Liver (tissue), 9 donors: ENCODE results near the gene LIMA1. TPM values are rescaled to one million over a fixed set of nuclear protein-coding genes. Genes with fewer than 3 reads are reported as not detected.

Experiments
- DNase-seq: peaks from one replicate; pipeline ENCODE4 v3.0.0-alpha.2; 2017; ENCODE audit warnings: low spot score
- H3K27ac ChIP-seq, 2 donors: one replicate each; pipeline ENCODE4 v1.7.0; 2013; ENCODE audit warnings: inconsistent platforms in 2 of 2, low read length in 2 of 2, control low read depth in 1 of 2, low read depth in 1 of 2, mild to moderate bottlenecking in 1 of 2
- H3K27me3 ChIP-seq, 4 donors: one replicate each; pipeline versions ENCODE4 v1.6.1 to v1.7.0; 2013; ENCODE audit warnings: low read length in 3 of 4, inconsistent platforms in 1 of 4, mild to moderate bottlenecking in 1 of 4, moderate library complexity in 1 of 4; ENCODE audit not compliant: control insufficient read depth in 4 of 4, insufficient read depth in 4 of 4
- H3K36me3 ChIP-seq, 4 donors: one replicate each; pipeline versions ENCODE4 v1.6.1 to v1.7.0; 2013; ENCODE audit warnings: low read length in 3 of 4, mild to moderate bottlenecking in 3 of 4, low read depth in 1 of 4, moderate library complexity in 1 of 4; ENCODE audit not compliant: control insufficient read depth in 4 of 4, insufficient read depth in 3 of 4
- H3K4me1 ChIP-seq, 4 donors: one replicate each; pipeline versions ENCODE4 v1.6.1 to v1.7.0; 2013; ENCODE audit warnings: low read length in 3 of 4, mild to moderate bottlenecking in 3 of 4, moderate library complexity in 1 of 4; ENCODE audit not compliant: control insufficient read depth in 4 of 4, insufficient read depth in 4 of 4
- H3K4me3 ChIP-seq, 3 donors: one replicate each; pipeline versions ENCODE4 v1.6.1 to v1.7.0; 2013; ENCODE audit warnings: low read length in 3 of 3, control low read depth in 1 of 3, low read depth in 1 of 3, mild to moderate bottlenecking in 1 of 3
- H3K9ac ChIP-seq, 2 donors: one replicate each; pipeline ENCODE4 v1.7.0; 2013; ENCODE audit warnings: low read length in 2 of 2, mild to moderate bottlenecking in 2 of 2, moderate library complexity in 2 of 2, control low read depth in 1 of 2, low read depth in 1 of 2
- H3K9me3 ChIP-seq, 4 donors: one replicate each; pipeline versions ENCODE4 v1.6.1 to v1.7.0; 2013; ENCODE audit warnings: low read length in 3 of 4; ENCODE audit not compliant: control insufficient read depth in 4 of 4
- EGR1 ChIP-seq, 2 donors: IDR thresholded peaks; 2 replicates each; pipeline ENCODE4 v1.6.1; 2016 to 2018; ENCODE audit warnings: antibody characterized with exemption in 2 of 2, low read depth in 2 of 2
- FOXA2 ChIP-seq: IDR thresholded peaks from 2 replicates; pipeline ENCODE4 v1.6.1; 2016; ENCODE audit warnings: antibody characterized with exemption
- GABPA ChIP-seq, 2 donors: IDR thresholded peaks in 1 of 2; conservative IDR thresholded peaks in 1 of 2; 2 replicates each; pipeline ENCODE4 v1.6.1; 2016; ENCODE audit warnings: antibody characterized with exemption in 2 of 2, mild to moderate bottlenecking in 1 of 2, moderate library complexity in 1 of 2
- HNF4A ChIP-seq, 2 donors: conservative IDR thresholded peaks; 2 replicates each; pipeline ENCODE4 v1.6.1; 2016; ENCODE audit warnings: antibody characterized with exemption in 2 of 2, mild to moderate bottlenecking in 2 of 2
- HNF4G ChIP-seq: IDR thresholded peaks from 2 replicates; pipeline ENCODE4 v1.6.1; 2016; ENCODE audit warnings: antibody characterized with exemption
- JUND ChIP-seq, 2 donors: IDR thresholded peaks; 2 replicates each; pipeline ENCODE4 v1.6.1; 2016; ENCODE audit warnings: antibody characterized with exemption in 2 of 2
- NR2F2 ChIP-seq: IDR thresholded peaks from 2 replicates; pipeline ENCODE4 v1.6.1; 2016; ENCODE audit warnings: antibody characterized with exemption
- RXRA ChIP-seq, 2 donors: IDR thresholded peaks; 2 replicates each; pipeline ENCODE4 v1.6.1; 2017 to 2018; ENCODE audit warnings: antibody characterized with exemption in 2 of 2, mild to moderate bottlenecking in 1 of 2
- SP1 ChIP-seq: IDR thresholded peaks from 2 replicates; pipeline ENCODE4 v1.6.1; 2018; ENCODE audit warnings: antibody characterized with exemption, mild to moderate bottlenecking
- TAF1 ChIP-seq: conservative IDR thresholded peaks from 2 replicates; pipeline ENCODE4 v1.6.1; 2016; ENCODE audit warnings: antibody characterized with exemption, mild to moderate bottlenecking
- YY1 ChIP-seq: IDR thresholded peaks from 2 replicates; pipeline ENCODE4 v1.6.1; 2016; ENCODE audit warnings: antibody characterized with exemption, mild to moderate bottlenecking
- WGBS: extraction: QIAGEN DNeasy Blood & Tissue Kit; methylation state at CpG from one replicate; pipeline ENCODE4 v1.1.7; 2013; 5-methylcytosine and 5-hydroxymethylcytosine counted together
- polyA plus RNA-seq, 2 donors: library from polyadenylated mRNA; stranded (reverse) in 1 of 2; unstranded in 1 of 2; fragments of 200-250 nt in 1 of 2; fragments of >200 nt in 1 of 2; fragmentation: Nextera tagmentation in 1 of 2; extraction: Ambion mirVana in 1 of 2; gene quantifications; one replicate each; pipeline versions ENCODE4 v1.2.1 to v1.2.3, GENCODE V29; 2013 to 2015
- total RNA-seq, 2 donors: library from RNA; depleted of rRNA; stranded (reverse); fragments of >200 nt; gene quantifications; one replicate each; pipeline ENCODE4 v1.2.3, GENCODE V29; 2014
- TF ChIP-seq, protein P1 (sequence below): IDR thresholded peaks from 2 replicates; pipeline ENCODE4 v1.6.1; 2016; ENCODE audit warnings: antibody characterized with exemption
- TF ChIP-seq, protein P2 (sequence below): IDR thresholded peaks from 2 replicates; pipeline ENCODE4 v1.6.1; 2016; ENCODE audit warnings: antibody characterized with exemption
- TF ChIP-seq, protein P3 (sequence below): IDR thresholded peaks from 2 replicates; pipeline ENCODE4 v1.6.1; 2016; ENCODE audit warnings: antibody characterized with exemption, mild to moderate bottlenecking
- TF ChIP-seq, protein P4 (sequence below): IDR thresholded peaks from 2 replicates; pipeline ENCODE4 v1.6.1; 2016; ENCODE audit warnings: antibody characterized with exemption
- TF ChIP-seq, protein P5 (sequence below): fragments of 150-350 bp; IDR thresholded peaks from 2 replicates; pipeline ENCODE4 v1.5.1; 2017; ENCODE audit warnings: improper control_type of control experiment, low read depth, low read length; ENCODE audit not compliant: missing input control
- donor health status: healthy.
- donor health status: healthy.
- donor health status: healthy.
- donor health status: healthy.
- donor health status: healthy.

LIMA1 gene
- total and polyA plus RNA-seq, 4 donors: 8.1 to 17.5 (median 13.5) TPM

DNA sequence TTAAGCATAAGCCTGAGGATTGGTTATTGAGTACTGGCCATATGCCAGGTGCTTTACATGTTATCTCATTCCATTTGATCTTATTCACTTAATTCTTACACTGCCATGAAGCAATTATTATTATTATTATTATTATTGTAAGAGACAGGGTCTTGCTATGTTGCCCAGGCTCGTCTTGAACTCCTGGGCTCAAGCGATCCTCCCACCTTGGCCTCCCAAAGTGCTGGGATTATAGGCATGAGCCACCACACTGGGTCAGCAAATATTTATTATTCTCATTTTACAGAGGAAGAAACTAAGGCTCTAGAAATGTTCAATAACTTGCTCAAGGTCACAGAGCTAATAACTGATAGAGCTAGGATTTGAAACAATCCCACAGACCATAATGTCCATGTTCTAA is 14.8 kb downstream of the LIMA1 start:
- Histone ChIP-seq H3K9ac (no peak overlapping the region), H3K36me3 (no peaks in the 10 kb centered on the region), H3K27me3 (no peaks in the 10 kb centered on the region), H3K27ac (no peak overlapping the region), H3K4me1 (peaks cover 4 to 9% (median 7%) of the 10 kb centered on the region in 4 donors), H3K4me3 (no peak overlapping the region), H3K9me3 (no peaks in the 10 kb centered on the region)
- DNase-seq: no peak
- WGBS: 97% methylated on average over 2 of the region's 2 CpGs
- no peak for TF ChIP-seq EGR1 (IDR thresholded peaks at IDR 0.05; ENCODE audit: low read depth in 2 of 2)
- TF ChIP-seq, protein P1, sequence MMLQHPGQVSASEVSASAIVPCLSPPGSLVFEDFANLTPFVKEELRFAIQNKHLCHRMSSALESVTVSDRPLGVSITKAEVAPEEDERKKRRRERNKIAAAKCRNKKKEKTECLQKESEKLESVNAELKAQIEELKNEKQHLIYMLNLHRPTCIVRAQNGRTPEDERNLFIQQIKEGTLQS: no peak
- TF ChIP-seq HNF4G: no peak
- no peak for TF ChIP-seq JUND (IDR thresholded peaks at IDR 0.05)
- TF ChIP-seq, protein P2, sequence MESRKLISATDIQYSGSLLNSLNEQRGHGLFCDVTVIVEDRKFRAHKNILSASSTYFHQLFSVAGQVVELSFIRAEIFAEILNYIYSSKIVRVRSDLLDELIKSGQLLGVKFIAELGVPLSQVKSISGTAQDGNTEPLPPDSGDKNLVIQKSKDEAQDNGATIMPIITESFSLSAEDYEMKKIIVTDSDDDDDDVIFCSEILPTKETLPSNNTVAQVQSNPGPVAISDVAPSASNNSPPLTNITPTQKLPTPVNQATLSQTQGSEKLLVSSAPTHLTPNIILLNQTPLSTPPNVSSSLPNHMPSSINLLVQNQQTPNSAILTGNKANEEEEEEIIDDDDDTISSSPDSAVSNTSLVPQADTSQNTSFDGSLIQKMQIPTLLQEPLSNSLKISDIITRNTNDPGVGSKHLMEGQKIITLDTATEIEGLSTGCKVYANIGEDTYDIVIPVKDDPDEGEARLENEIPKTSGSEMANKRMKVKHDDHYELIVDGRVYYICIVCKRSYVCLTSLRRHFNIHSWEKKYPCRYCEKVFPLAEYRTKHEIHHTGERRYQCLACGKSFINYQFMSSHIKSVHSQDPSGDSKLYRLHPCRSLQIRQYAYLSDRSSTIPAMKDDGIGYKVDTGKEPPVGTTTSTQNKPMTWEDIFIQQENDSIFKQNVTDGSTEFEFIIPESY: no peak
- TF ChIP-seq HNF4A (conservative IDR thresholded peaks at IDR 0.05): no peak

DNA sequence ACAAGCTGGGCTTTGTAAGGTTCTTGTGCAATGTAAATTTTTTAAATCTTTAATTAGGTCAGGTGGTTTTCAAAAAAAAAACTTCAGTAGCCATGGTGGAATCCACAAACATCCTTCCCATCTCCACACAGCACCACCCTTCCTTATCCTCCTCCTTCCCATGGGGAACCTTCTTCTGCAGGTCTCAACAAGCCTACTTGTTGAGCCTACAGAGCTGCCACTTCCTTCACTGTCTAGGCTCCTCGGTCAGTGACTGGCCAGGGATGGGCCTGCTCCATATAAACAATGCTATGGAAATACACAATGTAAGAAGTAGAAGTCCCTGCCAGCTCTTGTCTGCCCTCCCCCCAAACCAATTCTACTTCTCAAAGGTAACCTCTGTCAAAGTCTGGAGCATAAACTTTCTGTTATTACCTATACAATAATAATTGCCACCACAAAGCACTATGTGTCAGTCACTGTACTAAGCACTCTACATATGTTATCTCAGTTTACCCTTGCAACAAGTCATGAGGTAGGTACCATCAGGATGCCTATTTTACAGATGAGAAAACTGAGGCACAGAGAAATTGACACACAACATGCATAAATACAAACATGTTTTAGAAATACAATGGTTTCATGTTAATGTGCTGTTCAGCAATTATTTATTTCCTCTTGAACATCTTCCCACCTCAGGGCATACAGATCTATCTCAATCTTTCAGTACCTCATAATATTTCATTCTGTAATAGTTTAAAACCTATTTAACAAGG is 17.4 kb downstream of the LIMA1 start:
- Histone ChIP-seq H3K9ac (no peak overlapping the region), H3K27me3 (no peaks in the 10 kb centered on the region)
- 89% methylated on average over 1 of the region's 1 CpG for WGBS

More for the DNA sequence above, 17.4 kb downstream of the LIMA1 start:
- Histone ChIP-seq H3K36me3 (no peaks in the 10 kb centered on the region), H3K27ac (no peak overlapping the region), H3K9me3 (no peaks in the 10 kb centered on the region), H3K4me1 (no peaks in the 10 kb centered on the region), H3K4me3 (no peak overlapping the region)
- DNase-seq: no peak
- no peak for TF ChIP-seq GABPA (IDR thresholded peaks at IDR 0.05 in 1 of 2, conservative IDR thresholded peaks at IDR 0.05 in 1 of 2)
- no peak for TF ChIP-seq HNF4G
- TF ChIP-seq, protein P1: no peak
- TF ChIP-seq RXRA (IDR thresholded peaks at IDR 0.05): no peak
- TF ChIP-seq, protein P2: no peak
- TF ChIP-seq, protein P3, sequence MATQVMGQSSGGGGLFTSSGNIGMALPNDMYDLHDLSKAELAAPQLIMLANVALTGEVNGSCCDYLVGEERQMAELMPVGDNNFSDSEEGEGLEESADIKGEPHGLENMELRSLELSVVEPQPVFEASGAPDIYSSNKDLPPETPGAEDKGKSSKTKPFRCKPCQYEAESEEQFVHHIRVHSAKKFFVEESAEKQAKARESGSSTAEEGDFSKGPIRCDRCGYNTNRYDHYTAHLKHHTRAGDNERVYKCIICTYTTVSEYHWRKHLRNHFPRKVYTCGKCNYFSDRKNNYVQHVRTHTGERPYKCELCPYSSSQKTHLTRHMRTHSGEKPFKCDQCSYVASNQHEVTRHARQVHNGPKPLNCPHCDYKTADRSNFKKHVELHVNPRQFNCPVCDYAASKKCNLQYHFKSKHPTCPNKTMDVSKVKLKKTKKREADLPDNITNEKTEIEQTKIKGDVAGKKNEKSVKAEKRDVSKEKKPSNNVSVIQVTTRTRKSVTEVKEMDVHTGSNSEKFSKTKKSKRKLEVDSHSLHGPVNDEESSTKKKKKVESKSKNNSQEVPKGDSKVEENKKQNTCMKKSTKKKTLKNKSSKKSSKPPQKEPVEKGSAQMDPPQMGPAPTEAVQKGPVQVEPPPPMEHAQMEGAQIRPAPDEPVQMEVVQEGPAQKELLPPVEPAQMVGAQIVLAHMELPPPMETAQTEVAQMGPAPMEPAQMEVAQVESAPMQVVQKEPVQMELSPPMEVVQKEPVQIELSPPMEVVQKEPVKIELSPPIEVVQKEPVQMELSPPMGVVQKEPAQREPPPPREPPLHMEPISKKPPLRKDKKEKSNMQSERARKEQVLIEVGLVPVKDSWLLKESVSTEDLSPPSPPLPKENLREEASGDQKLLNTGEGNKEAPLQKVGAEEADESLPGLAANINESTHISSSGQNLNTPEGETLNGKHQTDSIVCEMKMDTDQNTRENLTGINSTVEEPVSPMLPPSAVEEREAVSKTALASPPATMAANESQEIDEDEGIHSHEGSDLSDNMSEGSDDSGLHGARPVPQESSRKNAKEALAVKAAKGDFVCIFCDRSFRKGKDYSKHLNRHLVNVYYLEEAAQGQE: no peak
- no peak for TF ChIP-seq NR2F2
- TF ChIP-seq SP1: no peak
- no peak for TF ChIP-seq YY1
- TF ChIP-seq TAF1: no peak
- TF ChIP-seq, protein P4, sequence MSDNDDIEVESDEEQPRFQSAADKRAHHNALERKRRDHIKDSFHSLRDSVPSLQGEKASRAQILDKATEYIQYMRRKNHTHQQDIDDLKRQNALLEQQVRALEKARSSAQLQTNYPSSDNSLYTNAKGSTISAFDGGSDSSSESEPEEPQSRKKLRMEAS: no peak
- no peak for TF ChIP-seq FOXA2
- TF ChIP-seq, protein P5, sequence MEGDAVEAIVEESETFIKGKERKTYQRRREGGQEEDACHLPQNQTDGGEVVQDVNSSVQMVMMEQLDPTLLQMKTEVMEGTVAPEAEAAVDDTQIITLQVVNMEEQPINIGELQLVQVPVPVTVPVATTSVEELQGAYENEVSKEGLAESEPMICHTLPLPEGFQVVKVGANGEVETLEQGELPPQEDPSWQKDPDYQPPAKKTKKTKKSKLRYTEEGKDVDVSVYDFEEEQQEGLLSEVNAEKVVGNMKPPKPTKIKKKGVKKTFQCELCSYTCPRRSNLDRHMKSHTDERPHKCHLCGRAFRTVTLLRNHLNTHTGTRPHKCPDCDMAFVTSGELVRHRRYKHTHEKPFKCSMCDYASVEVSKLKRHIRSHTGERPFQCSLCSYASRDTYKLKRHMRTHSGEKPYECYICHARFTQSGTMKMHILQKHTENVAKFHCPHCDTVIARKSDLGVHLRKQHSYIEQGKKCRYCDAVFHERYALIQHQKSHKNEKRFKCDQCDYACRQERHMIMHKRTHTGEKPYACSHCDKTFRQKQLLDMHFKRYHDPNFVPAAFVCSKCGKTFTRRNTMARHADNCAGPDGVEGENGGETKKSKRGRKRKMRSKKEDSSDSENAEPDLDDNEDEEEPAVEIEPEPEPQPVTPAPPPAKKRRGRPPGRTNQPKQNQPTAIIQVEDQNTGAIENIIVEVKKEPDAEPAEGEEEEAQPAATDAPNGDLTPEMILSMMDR: no peak
